Lung (tissue), 12 donors: ENCODE data around the gene PRMT7. TPM values are rescaled to one million over a fixed set of nuclear protein-coding genes. Genes with fewer than 3 reads are reported as not detected.

Source experiments
- ATAC-seq: fragments of 200-7000 bp; cut with Tn5 transposase; one replicate; pipeline ENCODE4 v1.9.1; 2020; ENCODE audit warnings: moderate number of reproducible peaks; ENCODE audit not compliant: insufficient read depth, low FRiP score
- DNase-seq, 3 donors: peaks; one replicate each; pipeline ENCODE4 v3.0.0-alpha.2; 2013 to 2017
- H3K27ac ChIP-seq, 2 donors: one replicate each; pipeline ENCODE4 v1.5.1; 2013; ENCODE audit warnings: mild to moderate bottlenecking in 2 of 2, moderate library complexity in 2 of 2, control low read depth in 1 of 2, inconsistent platforms in 1 of 2, low read depth in 1 of 2, low read length in 1 of 2
- H3K27me3 ChIP-seq, 3 donors: one replicate each; pipeline ENCODE4 v1.5.1; 2013; ENCODE audit warnings: low read length in 2 of 3; ENCODE audit not compliant: control insufficient read depth in 3 of 3, insufficient read depth in 3 of 3
- H3K36me3 ChIP-seq, 4 donors: one replicate each; pipeline ENCODE4 v1.5.1; 2013; ENCODE audit warnings: low read length in 4 of 4, mild to moderate bottlenecking in 1 of 4, moderate library complexity in 1 of 4; ENCODE audit not compliant: control insufficient read depth in 4 of 4, insufficient read depth in 4 of 4
- H3K4me1 ChIP-seq, 5 donors: one replicate each; pipeline ENCODE4 v1.5.1; 2013; ENCODE audit warnings: low read length in 5 of 5, mild to moderate bottlenecking in 2 of 5, moderate library complexity in 1 of 5; ENCODE audit not compliant: control insufficient read depth in 5 of 5, insufficient read depth in 5 of 5
- H3K4me3 ChIP-seq: one replicate; pipeline ENCODE4 v1.5.1; 2013; ENCODE audit warnings: mild to moderate bottlenecking, control low read depth, moderate library complexity
- H3K9ac ChIP-seq, 2 donors: one replicate each; pipeline ENCODE4 v1.5.1; 2013; ENCODE audit warnings: low read length in 2 of 2, control low read depth in 1 of 2; ENCODE audit not compliant: insufficient read depth in 1 of 2
- H3K9me3 ChIP-seq, 4 donors: one replicate each; pipeline ENCODE4 v1.5.1; 2013; ENCODE audit warnings: low read length in 3 of 4, mild to moderate bottlenecking in 1 of 4, moderate library complexity in 1 of 4; ENCODE audit not compliant: control insufficient read depth in 4 of 4, insufficient read depth in 3 of 4
- CTCF ChIP-seq: IDR thresholded peaks from 2 replicates; pipeline ENCODE4 v1.5.1; 2012; ENCODE audit warnings: mild to moderate bottlenecking; ENCODE audit errors: control extremely low read depth, extremely low read depth
- WGBS, 2 donors: extraction: QIAGEN DNeasy Blood & Tissue Kit; methylation state at CpG; one replicate each; pipeline ENCODE4 v1.1.7; 2013; 5-methylcytosine and 5-hydroxymethylcytosine counted together
- polyA plus RNA-seq, 2 donors: library from polyadenylated mRNA; stranded (reverse); fragments of 200-250 nt; gene quantifications; one replicate each; pipeline ENCODE4 v1.2.1, GENCODE V29; 2013
- total RNA-seq, 2 donors: library from RNA; depleted of rRNA in 1 of 2; stranded (reverse); fragments of >200 nt in 1 of 2; gene quantifications; one replicate each; pipeline ENCODE4 v1.2.1, GENCODE V29; 2014 to 2021
- donor health status: control.
- donor health status: control.
- donor health status: Bipolar disorder and iron deficiency.
- donor health status: healthy.
- donor health status: DM: yes; HTN: yes; CAD: no.

The PRMT7 gene
- total and polyA plus RNA-seq, 4 donors: 20.3 to 55.5 (median 38.4) TPM

DNA sequence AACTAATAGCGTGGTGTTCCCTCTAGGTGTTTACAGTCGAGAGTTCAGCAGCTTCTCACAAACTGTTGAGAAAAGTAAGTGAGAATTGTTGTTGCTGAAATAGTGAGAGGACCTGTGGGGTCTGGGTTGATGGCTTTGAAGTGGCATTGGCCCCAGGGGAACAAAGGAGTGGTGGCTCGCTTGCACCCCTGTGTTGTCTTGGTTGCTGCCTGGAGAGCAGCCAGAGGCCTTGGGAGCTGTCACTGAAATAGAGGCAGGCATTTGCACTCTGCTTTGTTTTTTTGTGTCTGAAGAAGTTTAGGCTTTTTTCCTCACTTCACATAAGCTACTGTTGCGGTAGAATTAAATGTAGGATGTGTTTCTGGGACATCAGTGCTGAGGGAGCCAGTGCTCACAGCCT lies 36.8 kb downstream of the PRMT7 start:
- DNase-seq (no peak), ATAC-seq (no peak)
- Histone ChIP-seq H3K9me3 (no peaks in the 10 kb centered on the region), H3K36me3 (peaks cover 4 to 52% (median 45%) of the 10 kb centered on the region in 4 donors), H3K4me3 (no peak overlapping the region), H3K9ac (no peak overlapping the region), H3K27ac (no peak overlapping the region), H3K4me1 (no peaks in the 10 kb centered on the region), H3K27me3 (no peaks in the 10 kb centered on the region)
- no peak for TF ChIP-seq CTCF
- 90 to 95% methylated on average over 4 of the region's 4 CpGs for WGBS, 2 donors

DNA sequence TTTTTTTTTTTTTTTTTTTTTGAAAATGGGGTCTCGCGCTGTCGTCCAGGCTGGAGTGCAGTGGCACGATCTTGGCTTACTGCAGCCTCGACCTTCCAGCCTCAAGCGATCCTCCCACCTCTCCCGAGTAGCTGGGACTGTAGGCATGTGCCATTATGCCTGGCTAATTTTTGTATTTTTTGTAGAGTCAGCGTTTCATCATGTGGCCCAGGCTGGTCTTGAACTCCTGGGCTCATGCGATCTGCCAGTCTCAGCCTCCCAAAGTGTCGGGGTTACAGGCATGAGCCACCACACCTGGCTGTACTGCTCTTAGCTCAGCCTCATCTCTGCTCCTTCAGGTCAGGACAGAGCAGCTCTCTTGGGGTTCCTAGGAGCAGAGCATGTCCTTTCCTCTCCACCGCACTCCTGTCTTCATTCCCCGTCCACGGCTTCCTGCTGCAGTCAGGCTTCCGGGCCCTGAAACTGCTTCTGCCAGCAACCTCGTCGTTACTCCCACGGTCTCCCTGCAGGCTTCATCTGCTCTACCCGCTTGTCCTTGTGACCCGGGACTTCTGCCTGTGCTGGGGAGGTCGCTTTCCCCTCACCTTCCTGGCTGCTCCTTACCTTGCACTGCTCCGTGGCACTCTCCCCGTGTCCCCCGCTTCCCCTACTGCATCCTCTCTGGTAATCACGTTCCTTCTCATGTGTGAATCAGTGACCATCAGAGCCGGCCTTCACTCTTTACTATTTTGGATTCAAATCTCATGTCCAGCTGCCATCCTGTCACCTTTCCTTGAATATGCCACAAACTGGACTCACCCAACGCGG lies 38.0 kb downstream of the PRMT7 start:
- no peak for DNase-seq
- Histone ChIP-seq H3K4me1 (no peaks in the 10 kb centered on the region), H3K4me3 (no peak overlapping the region), H3K27ac (no peak overlapping the region), H3K36me3 (peaks cover 4 to 59% (median 46%) of the 10 kb centered on the region in 4 donors), H3K9ac (no peak overlapping the region), H3K27me3 (no peaks in the 10 kb centered on the region), H3K9me3 (no peaks in the 10 kb centered on the region)
- ATAC-seq: no peak
- 93 to 94% methylated on average over 27 of the region's 27 CpGs for WGBS, 2 donors
- TF ChIP-seq CTCF: no peak

DNA sequence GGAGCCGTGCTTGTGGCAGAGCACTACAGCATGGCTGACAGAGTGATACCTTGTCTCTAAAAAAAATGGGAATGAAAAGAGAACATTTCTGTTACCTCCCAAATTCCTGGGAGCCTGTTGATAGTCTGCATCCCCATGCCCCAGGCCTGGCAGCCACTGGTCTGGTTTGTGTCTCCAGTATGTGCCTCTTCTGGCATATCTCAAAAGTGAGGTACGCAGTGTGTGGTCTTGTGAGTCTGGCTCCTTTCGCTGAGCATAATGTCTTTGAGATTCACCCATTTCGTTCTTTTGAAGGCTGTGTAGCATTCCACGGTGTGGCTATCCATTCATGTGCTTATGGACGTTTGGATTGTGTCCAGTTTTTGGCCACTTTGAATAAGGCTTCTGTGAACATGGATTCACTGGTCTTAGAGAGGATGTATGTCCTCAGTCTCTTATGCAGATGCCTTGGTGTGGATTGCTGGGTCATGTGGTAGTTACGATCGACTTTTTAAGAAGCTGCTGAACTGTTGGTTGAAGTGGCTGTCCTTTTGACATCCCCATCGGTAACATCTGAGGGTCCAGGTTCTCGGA lies 39.1 kb downstream of the PRMT7 start:
- H3K36me3 ChIP-seq: peaks cover 4 to 68% (median 45%) of the 10 kb centered on the region in 4 donors
- WGBS, 2 donors: 95 to 96% methylated on average over 10 of the region's 10 CpGs

More for the DNA sequence above, 39.1 kb downstream of the PRMT7 start:
- DNase-seq (no peak), ATAC-seq (no peak)
- no peak for TF ChIP-seq CTCF
- no peaks in the 10 kb centered on the region for H3K9me3 ChIP-seq
- no peaks in the 10 kb centered on the region for H3K27me3 ChIP-seq
- H3K4me3 ChIP-seq: no peak overlapping the region
- no peaks in the 10 kb centered on the region for H3K4me1 ChIP-seq
- no peak overlapping the region for H3K27ac ChIP-seq
- H3K9ac ChIP-seq: no peak overlapping the region
